IMR-90 (cell line): ENCODE results near the gene DLGAP4. TPM values are rescaled to one million over a fixed set of nuclear protein-coding genes. Genes with fewer than 3 reads are reported as not detected.

ENCODE experiments used
- ATAC-seq: fragments of 200-7000 bp; cut with Tn5 transposase; 2 replicates; pipeline ENCODE4 v1.9.1; 2020; ENCODE audit warnings: low read depth, mild to moderate bottlenecking, moderate library complexity
- BruUV-seq: library from RNA; stranded (reverse); fragments of 400-500 nt; replicated peaks from 2 replicates; lab custom pipeline; 2021; lab: Mats Ljungman, UMichigan
- CTCF ChIA-PET: fragments of 300-600 bp; formaldehyde crosslinking; extraction: SDS; loops from one replicate; lab custom pipeline; 2021; ENCODE audit warnings: antibody characterized with exemption; lab: Yijun Ruan, JAX
- POLR2A ChIA-PET: fragments of 300-600 bp; sonication (Branson Sonifier 250); formaldehyde crosslinking; loops from one replicate; lab custom pipeline; 2022; ENCODE audit warnings: antibody characterized with exemption; ENCODE audit not compliant: unreplicated experiment; lab: Charles Lee
- DNase-seq: peaks from one replicate; pipeline ENCODE4 v3.0.0; 2013
- H2AFZ ChIP-seq: replicated peaks from 2 replicates; pipeline ENCODE3; 2013; ENCODE audit warnings: low read length, mild to moderate bottlenecking; ENCODE audit not compliant: poor library complexity
- H2AK5ac ChIP-seq: 2 replicates; pipeline ENCODE4 v1.6.1; 2013; ENCODE audit warnings: low read depth, low read length, inconsistent platforms
- H2AK9ac ChIP-seq: replicated peaks from 2 replicates; pipeline ENCODE3; 2013; ENCODE audit warnings: mild to moderate bottlenecking, low read depth, low read length, moderate library complexity; ENCODE audit not compliant: poor library complexity
- H2BK120ac ChIP-seq: 2 replicates; pipeline ENCODE4 v1.6.1; 2013; ENCODE audit warnings: low read depth, low read length, inconsistent platforms
- H2BK15ac ChIP-seq: 3 replicates; pipeline ENCODE4 v1.6.1; 2013; ENCODE audit warnings: low read depth, low read length, inconsistent platforms
- H2BK20ac ChIP-seq: 2 replicates; pipeline ENCODE4 v1.6.1; 2013; ENCODE audit warnings: low read depth, mild to moderate bottlenecking, inconsistent platforms, low read length, moderate library complexity
- H2BK5ac ChIP-seq: 2 replicates; pipeline ENCODE4 v1.6.1; 2013; ENCODE audit warnings: mild to moderate bottlenecking, low read depth, low read length, inconsistent platforms; ENCODE audit not compliant: poor library complexity, severe bottlenecking
- H3K14ac ChIP-seq: replicated peaks from 2 replicates; pipeline ENCODE4 v1.6.1; 2013; ENCODE audit warnings: low read depth, low read length, inconsistent platforms
- H3K18ac ChIP-seq: 2 replicates; pipeline ENCODE4 v1.6.1; 2013; ENCODE audit warnings: low read depth, low read length, control low read depth
- H3K23ac ChIP-seq: 2 replicates; pipeline ENCODE4 v1.6.1; 2013; ENCODE audit warnings: low read depth, low read length, inconsistent platforms
- H3K27ac ChIP-seq: 2 replicates; pipeline ENCODE4 v1.5.1; 2013; ENCODE audit warnings: mild to moderate bottlenecking, control low read depth, low read length; ENCODE audit not compliant: insufficient read depth
- H3K27me3 ChIP-seq: 2 replicates; pipeline ENCODE4 v1.6.1; 2013; ENCODE audit warnings: low read length; ENCODE audit not compliant: control insufficient read depth, insufficient read depth
- H3K36me3 ChIP-seq: 2 replicates; pipeline ENCODE4 v1.6.1; 2013; ENCODE audit warnings: low read length, mixed read lengths; ENCODE audit not compliant: control insufficient read depth, insufficient read depth
- H3K4ac ChIP-seq: 2 replicates; pipeline ENCODE4 v1.6.1; 2013; ENCODE audit warnings: low read depth, low read length, inconsistent platforms
- H3K4me1 ChIP-seq: 2 replicates; pipeline ENCODE4 v1.6.1; 2013; ENCODE audit warnings: low read length, mixed read lengths; ENCODE audit not compliant: control insufficient read depth, insufficient read depth
- H3K4me2 ChIP-seq: 2 replicates; pipeline ENCODE4 v1.6.1; 2013; ENCODE audit warnings: low read depth, mild to moderate bottlenecking, control low read depth, low read length, moderate library complexity
- H3K4me3 ChIP-seq: 2 replicates; pipeline ENCODE4 v1.5.1; 2013; ENCODE audit warnings: low read depth, mild to moderate bottlenecking, control low read depth, low read length, moderate library complexity; ENCODE audit not compliant: insufficient read depth
- H3K56ac ChIP-seq: 2 replicates; pipeline ENCODE4 v1.6.1; 2013; ENCODE audit warnings: low read length, inconsistent platforms; ENCODE audit not compliant: insufficient read depth; ENCODE audit errors: extremely low read depth
- H3K79me1 ChIP-seq, 2 experiments: 2 replicates each; pipeline ENCODE4 v1.6.1; 2013; ENCODE audit warnings: low read length in 2 of 2, inconsistent platforms in 1 of 2, low read depth in 1 of 2
- H3K9ac ChIP-seq: 2 replicates; pipeline ENCODE4 v1.6.1; 2013; ENCODE audit warnings: low read depth, low read length, control low read depth
- H3K9me1 ChIP-seq: 2 replicates; pipeline ENCODE4 v1.6.1; 2013; ENCODE audit warnings: low read length, inconsistent platforms; ENCODE audit not compliant: insufficient read depth
- H3K9me3 ChIP-seq: 2 replicates; pipeline ENCODE4 v1.6.1; 2013; ENCODE audit warnings: low read length; ENCODE audit not compliant: control insufficient read depth, insufficient read depth
- H4K20me1 ChIP-seq: 2 replicates; pipeline ENCODE4 v1.6.1; 2013; ENCODE audit warnings: low read length, inconsistent platforms; ENCODE audit not compliant: insufficient read depth
- H4K5ac ChIP-seq: 2 replicates; pipeline ENCODE4 v1.6.1; 2013; ENCODE audit warnings: mild to moderate bottlenecking, low read depth, low read length, control low read depth
- H4K8ac ChIP-seq, 2 experiments: 2 replicates each; pipeline ENCODE4 v1.6.1; 2013; ENCODE audit warnings: low read depth in 2 of 2, low read length in 2 of 2, control low read depth in 1 of 2, inconsistent platforms in 1 of 2
- H4K91ac ChIP-seq: 2 replicates; pipeline ENCODE4 v1.6.1; 2013; ENCODE audit warnings: low read depth, low read length, inconsistent platforms; ENCODE audit not compliant: insufficient read depth
- BHLHE40 ChIP-seq: fragments of 150-350 bp; IDR thresholded peaks from 2 replicates; pipeline ENCODE4 v1.6.1; 2016; ENCODE audit warnings: mild to moderate bottlenecking, low read depth, low read length
- CTCF ChIP-seq: conservative IDR thresholded peaks from 2 replicates; pipeline ENCODE4 v1.5.1; 2012; ENCODE audit warnings: mild to moderate bottlenecking, low read depth, low read length, improper control_type of control experiment
- ELK1 ChIP-seq: fragments of 150-350 bp; IDR thresholded peaks from 2 replicates; pipeline ENCODE4 v1.6.1; 2016; ENCODE audit warnings: low read depth, mild to moderate bottlenecking, low read length, moderate library complexity, borderline replicate concordance
- FOS ChIP-seq: fragments of 150-350 bp; IDR thresholded peaks from 2 replicates; pipeline ENCODE4 v1.6.1; 2016; ENCODE audit warnings: low read depth, low read length
- MXI1 ChIP-seq: IDR thresholded peaks from 2 replicates; pipeline ENCODE4 v1.6.1; 2012; ENCODE audit warnings: low read depth, mild to moderate bottlenecking, low read length, moderate library complexity, borderline replicate concordance
- NFE2L2 ChIP-seq: fragments of 150-350 bp; IDR thresholded peaks from 2 replicates; pipeline ENCODE4 v1.6.1; 2016; ENCODE audit warnings: low read depth, mild to moderate bottlenecking, low read length
- RAD21 ChIP-seq: IDR thresholded peaks from 2 replicates; pipeline ENCODE4 v1.6.1; 2012; ENCODE audit warnings: low read length, improper control_type of control experiment
- RCOR1 ChIP-seq: IDR thresholded peaks from 2 replicates; pipeline ENCODE4 v1.6.1; 2012; ENCODE audit warnings: mild to moderate bottlenecking, low read length, improper control_type of control experiment; ENCODE audit not compliant: insufficient replicate concordance
- SMC3 ChIP-seq: fragments of 150-350 bp; IDR thresholded peaks from 2 replicates; pipeline ENCODE4 v1.6.1; 2016; ENCODE audit warnings: low read depth, mild to moderate bottlenecking, antibody characterized with exemption, low read length, moderate library complexity
- USF2 ChIP-seq: fragments of 150-350 bp; IDR thresholded peaks from 2 replicates; pipeline ENCODE4 v1.6.1; 2017; ENCODE audit warnings: mild to moderate bottlenecking, antibody characterized with exemption, low read length, low read depth
- WGBS, 2 experiments: methylation state at CpG; one replicate each; pipeline versions ENCODE4 v1.1.5 to v1.1.7; 2013; ENCODE audit warnings: missing lambda C conversion rate in 2 of 2; ENCODE audit not compliant: insufficient read length in 1 of 2; ENCODE audit errors: extremely low coverage in 2 of 2; 5-methylcytosine and 5-hydroxymethylcytosine counted together
- dilution Hi-C: fragments of 300-500 bp; cut with HindIII; formaldehyde crosslinking; loops from one replicate; pipeline ENCODE4 v1.14.3; 2018; ENCODE audit warnings: low sequenced_read_pairs; ENCODE audit not compliant: unreplicated experiment
- in situ Hi-C: fragments of 300-500 bp; cut with MboI; formaldehyde crosslinking; loops from 3 replicates; pipeline ENCODE4 v1.14.3; 2019; ENCODE audit warnings: low sequenced_read_pairs, inconsistent platforms, mixed read lengths
- intact Hi-C: fragments of 100-400 bp; cut with micrococcal nuclease; formaldehyde crosslinking; loops from 2 replicates; pipeline ENCODE4 v1.10.0; 2022
- polyA plus RNA-seq, 3 experiments: library from polyadenylated mRNA; depleted of rRNA; stranded (reverse); fragments of >200 nt; gene quantifications; 2 replicates each; pipeline ENCODE4 v1.2.3, GENCODE V29; 2012; ENCODE audit warnings: low replicate concordance in 1 of 3
- total RNA-seq: library from RNA; depleted of rRNA; stranded (reverse); fragments of >200 nt; gene quantifications from 2 replicates; pipeline ENCODE4 v1.2.3, GENCODE V29; 2012

DLGAP4 gene
- total and polyA plus RNA-seq, 2 of the 4 experiments (the other 2 are of a cell fraction): 32.3 to 73.2 TPM

- H4K20me1 ChIP-seq: no peaks in the 10 kb centered on the region
- H2AK9ac ChIP-seq: no peak overlapping the region
- H2BK5ac ChIP-seq: no peak overlapping the region
- H4K91ac ChIP-seq: no peak overlapping the region
- H2AFZ ChIP-seq: no peak overlapping the region
- DNase-seq (no peak), ATAC-seq (no peak)
- H3K79me1 ChIP-seq: no peaks in the 10 kb centered on the region
- dilution Hi-C loops (no loop called here), in situ Hi-C loops (no loop called here), intact Hi-C loops (no loop called here)
- no peak overlapping the region for H3K27ac ChIP-seq
- H3K36me3 ChIP-seq: no peaks in the 10 kb centered on the region
- no peaks in the 10 kb centered on the region for H3K9me3 ChIP-seq
- H2BK20ac ChIP-seq: no peak overlapping the region
- H3K4ac ChIP-seq: no peak overlapping the region
- no peak overlapping the region for H3K4me3 ChIP-seq
- no peak overlapping the region for H4K5ac ChIP-seq
- no peak overlapping the region for H3K56ac ChIP-seq
- no peak overlapping the region for H2BK15ac ChIP-seq
- CTCF ChIA-PET: no interaction called here
- no peak overlapping the region for H3K23ac ChIP-seq
- WGBS, 2 experiments: 60% methylated on average over 4 of the region's 21 CpGs; no CpG with 5 or more reads in 1 of the 2 experiments
- POLR2A ChIA-PET: no interaction called here
- no peak overlapping the region for H3K9ac ChIP-seq
- H3K27me3 ChIP-seq: peaks cover 45% of the 10 kb centered on the region
- no TSS peak for BruUV-seq
- TF ChIP-seq FOS (no peak), USF2 (no peak), SMC3 (no peak), BHLHE40 (no peak), RCOR1 (no peak), NFE2L2 (no peak), CTCF (no peak), ELK1 (no peak), RAD21 (no peak), MXI1 (no peak)
- no peak overlapping the region for H2AK5ac ChIP-seq
- no peaks in the 10 kb centered on the region for H3K9me1 ChIP-seq
- no peak overlapping the region for H2BK120ac ChIP-seq
- no peak overlapping the region for H4K8ac ChIP-seq
- H3K4me2 ChIP-seq: no peak overlapping the region
- H3K18ac ChIP-seq: no peak overlapping the region
- H3K4me1 ChIP-seq: no peaks in the 10 kb centered on the region
- H3K14ac ChIP-seq: no peak overlapping the region
These were observed 34.2 kb upstream of the DLGAP4 start for GRCh38 chr20:36271639-36272546.
